Stimulated activated CD8-positive, alpha-beta memory T cell treated with anti-CD3 and anti-CD28 coated beads, Interleukin-15, amount 100 ng/mL, for 1 hour (primary cell): ENCODE data around the gene PRPF6.
"Not testable (repeated sequence)": the region's sequence is repeated elsewhere in the genome, so short reads cannot be mapped to it uniquely, and the experiment has no call there.

ENCODE experiments used
- DNase-seq: peaks from one replicate; pipeline ENCODE4 v3.0.0-alpha.2; 2020; ENCODE audit warnings: low read depth

Gene PRPF6

GRCh38 chr20:64012385-64013154 is 31.6 kb downstream of the PRPF6 start:
- DNase-seq, result not testable (repeated sequence)

DNA sequence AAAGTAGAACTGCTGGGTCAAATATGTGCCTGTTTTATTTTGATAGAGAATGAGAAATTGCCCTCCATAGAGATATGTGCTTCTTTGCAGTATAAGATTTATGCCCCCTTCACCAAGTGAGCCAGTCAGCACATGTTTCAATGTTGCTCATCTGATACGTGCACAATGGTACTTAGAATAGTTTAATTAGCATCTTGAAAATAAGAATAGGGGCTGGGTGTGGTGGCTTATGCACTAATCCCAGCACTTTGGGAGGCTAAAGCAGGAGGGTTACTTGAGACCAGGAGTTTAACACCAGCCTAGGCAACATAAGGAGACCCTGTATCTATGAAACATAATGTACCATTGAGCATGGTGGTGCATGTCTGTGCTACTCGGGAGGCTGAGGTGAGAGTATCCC is 34.7 kb downstream of the PRPF6 start:
- no peak for DNase-seq

GRCh38 chr20:64021124-64021975 is 40.4 kb downstream of the PRPF6 start:
- DNase-seq, result no peak

DNA sequence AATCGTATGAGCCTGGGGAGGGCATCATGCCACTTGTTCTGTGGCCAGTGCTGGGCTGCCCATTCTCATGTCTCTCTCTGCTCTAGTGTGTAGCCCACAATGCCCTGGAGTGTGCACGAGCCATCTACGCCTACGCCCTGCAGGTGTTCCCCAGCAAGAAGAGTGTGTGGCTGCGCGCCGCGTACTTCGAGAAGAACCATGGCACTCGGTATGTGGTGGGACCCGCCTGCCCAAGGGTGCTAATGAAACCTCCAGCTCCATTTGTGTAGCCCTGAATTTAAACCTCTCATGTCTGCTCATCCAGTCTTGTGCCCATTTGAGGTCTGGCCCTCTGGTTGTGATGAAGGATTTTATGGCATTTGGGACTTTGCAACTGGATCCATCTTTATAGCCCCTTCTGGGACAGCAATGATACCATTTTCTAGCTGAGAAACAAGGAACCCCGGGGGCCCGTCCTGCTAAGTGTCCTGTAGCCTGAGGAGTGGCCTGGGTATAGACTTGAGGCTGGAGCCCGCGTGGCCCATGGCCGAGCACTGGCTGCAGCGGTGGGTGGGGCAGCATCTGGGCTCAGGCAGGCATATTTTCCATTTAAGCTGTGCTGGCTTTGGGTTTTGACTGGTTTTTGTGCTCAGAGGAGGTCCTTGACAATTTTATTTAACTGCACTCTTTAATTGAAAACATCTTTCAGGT is 41.9 kb downstream of the PRPF6 start:
- DNase-seq, result no peak

- no peak for DNase-seq
These were observed 42.6 kb downstream of the PRPF6 start for GRCh38 chr20:64023361-64024140.

GRCh38 chr20:64024141-64024990 is 43.4 kb downstream of the PRPF6 start:
- no peak for DNase-seq

- no peak for DNase-seq
These were observed 44.3 kb downstream of the PRPF6 start for GRCh38 chr20:64025101-64025825.

DNA sequence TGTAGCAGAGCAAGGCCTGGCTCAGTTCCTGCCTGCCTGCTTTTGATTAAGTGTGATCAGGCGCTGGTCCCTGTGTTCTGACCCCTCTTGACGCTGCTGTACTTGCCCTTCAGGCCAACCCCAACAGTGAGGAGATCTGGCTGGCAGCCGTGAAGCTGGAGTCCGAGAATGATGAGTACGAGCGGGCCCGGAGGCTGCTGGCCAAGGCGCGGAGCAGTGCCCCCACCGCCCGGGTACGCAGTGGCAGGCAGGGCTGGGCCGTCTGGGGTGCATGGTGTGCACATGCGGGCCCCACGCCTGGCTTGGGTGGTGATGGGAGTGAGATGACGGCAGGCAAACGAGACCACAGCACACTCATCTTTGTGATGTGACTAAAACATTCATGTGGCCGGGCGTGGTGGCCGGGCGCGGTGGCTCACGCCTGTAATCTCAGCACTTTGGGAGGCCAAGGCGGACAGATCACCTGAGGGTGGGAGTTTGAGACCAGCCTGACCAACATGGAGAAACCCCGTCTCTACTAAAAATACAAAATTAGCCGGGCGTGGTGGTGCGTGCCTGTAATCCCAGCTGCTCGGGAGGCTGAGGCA is 45.0 kb downstream of the PRPF6 start:
- no peak for DNase-seq

DNA sequence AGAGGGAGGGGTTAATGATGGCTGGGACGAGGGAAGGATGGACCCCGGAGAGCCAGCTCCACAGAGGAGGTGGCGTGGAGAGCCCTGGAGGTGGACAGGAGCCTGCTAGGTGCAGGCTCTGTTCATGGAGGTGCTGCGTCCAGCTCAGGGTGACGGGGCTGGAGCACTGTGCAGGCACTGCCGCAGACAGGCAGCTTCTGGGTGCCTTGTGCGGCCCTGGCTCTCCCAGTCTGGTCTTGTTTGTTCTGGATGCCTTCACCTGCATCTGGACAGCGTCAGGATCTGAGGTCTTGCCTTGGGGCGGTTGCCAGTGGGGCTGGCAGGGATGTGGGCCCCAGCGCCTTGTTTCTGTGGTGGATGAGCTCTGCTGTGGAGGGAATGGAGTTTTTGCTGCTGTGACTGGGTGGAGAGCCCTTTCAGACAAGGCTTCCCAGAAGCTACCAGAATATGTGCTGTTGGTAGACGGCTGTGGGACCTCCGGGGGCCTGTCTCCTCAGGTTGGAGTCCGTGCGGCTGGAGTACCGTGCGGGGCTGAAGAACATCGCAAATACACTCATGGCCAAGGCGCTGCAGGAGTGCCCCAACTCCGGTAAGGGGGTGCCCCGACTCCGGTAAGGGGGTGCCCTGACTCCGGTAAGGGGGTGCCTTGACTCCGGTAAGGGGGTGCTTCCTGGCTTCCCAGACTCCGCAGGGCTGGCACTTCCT is 47.2 kb downstream of the PRPF6 start:
- no peak for DNase-seq

DNA sequence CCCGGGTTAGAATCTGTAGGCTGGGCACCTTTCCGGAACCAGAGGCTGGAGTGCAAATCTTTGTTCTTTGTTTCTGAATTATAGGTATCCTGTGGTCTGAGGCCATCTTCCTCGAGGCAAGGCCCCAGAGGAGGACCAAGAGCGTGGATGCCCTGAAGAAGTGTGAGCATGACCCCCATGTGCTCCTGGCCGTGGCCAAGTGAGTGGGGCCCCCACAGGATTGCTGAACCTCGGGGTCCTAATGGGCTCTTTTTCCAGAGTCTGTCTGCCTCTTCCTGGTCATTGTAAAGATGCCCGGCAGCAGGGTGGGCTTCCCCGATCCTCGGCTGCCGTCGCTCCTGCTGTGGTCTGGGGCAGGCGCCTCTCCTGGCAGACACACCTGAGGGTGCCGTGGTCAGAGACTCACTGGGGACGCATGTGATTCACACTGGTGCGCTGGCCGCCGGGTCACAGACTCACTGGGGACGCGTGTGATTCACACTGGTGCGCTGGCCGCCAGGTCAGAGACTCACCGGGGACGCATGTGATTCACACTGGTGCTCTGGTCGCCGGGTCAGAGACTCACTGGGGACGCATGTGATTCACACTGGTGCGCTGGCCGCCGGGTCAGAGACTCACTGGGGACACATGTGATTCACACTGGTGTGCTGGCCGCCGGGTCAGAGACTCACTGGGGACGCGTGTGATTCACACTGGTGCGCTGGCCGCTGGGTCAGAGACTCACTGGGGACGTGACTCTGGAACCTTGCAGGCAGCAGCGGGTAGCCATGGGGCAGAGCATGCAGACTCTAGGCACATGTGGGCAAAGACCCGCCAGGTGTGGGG is 48.6 kb downstream of the PRPF6 start:
- DNase-seq, result no peak

DNA sequence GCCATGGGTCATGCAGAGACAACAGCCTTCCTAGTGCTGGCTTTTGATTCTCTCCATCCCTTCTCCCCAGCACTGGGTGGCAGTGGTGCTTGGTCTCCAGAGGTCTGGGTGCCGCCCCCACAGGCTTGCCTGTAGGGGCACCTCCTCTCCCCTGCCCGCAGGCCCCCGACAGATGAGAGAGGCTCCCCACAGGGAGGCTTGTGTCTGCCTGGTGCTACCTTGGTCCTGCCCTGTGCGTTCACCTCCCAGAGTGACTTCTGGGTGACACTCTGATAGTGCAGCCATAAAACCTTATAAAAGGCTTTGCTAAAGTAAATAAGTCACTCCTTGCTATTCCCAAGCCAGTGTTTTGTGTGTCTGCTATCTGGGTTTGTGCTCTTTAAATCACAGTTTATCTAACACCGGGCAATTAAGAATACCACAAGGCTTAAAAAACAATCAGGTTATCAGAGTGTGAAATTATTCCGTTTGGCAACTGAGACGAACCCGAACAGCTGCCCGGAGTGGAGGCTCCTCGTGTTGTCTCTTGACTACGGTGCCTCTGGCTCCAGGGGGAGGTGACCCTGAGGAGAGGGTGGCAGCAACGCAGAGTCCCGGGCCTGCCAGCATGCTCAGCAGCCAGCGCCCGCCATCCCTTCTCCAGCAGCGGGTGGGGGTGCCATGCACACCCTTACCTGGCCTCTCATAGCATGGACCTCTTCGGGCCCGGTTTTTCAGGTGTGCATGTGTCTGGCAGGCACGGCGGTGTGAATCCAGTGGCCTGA is 49.6 kb downstream of the PRPF6 start:
- DNase-seq, result no peak

- no peak for DNase-seq
These were observed 50.9 kb downstream of the PRPF6 start for GRCh38 chr20:64031822-64032314.

GRCh38 chr20:64032706-64033624 is 52.0 kb downstream of the PRPF6 start:
- no peak for DNase-seq

DNA sequence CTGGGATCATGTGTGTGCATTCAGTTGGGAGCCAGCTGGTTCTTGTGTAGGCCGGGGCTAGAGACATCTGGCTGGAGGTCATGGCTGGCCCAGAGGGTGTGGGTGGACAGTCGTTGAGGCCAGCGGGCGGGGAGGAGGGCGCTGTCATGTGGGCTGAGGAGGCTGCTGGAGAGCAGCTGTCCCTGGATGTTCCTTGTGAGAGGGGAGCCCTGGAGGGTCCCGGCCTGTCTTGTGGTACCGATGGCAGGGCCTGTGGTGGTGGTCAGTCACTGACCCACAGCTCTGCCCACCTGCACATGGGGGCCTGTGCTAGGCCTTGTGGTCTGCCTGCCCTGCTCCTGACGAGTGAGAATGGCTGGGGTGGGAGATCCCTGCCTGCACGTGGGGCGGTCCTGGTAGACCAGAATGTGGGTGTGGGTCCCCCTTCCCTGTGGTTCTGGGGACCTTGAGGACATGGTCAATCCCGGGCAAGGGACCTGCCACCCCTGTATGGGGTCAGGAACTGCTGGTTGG is 53.1 kb downstream of the PRPF6 start:
- no peak for DNase-seq

GRCh38 chr20:64035066-64035932 is 54.4 kb downstream of the PRPF6 start:
- no peak for DNase-seq
